Activated T-helper 1 cell treated with anti-CD3 and anti-CD28 coated beads, Interleukin-2, amount 50 U/mL, for 16 hours (primary cell): ENCODE results near the gene MAGI3.

Experiments
- DNase-seq, 2 donors: peaks; one replicate each; pipeline ENCODE4 v3.0.0-alpha.2; 2020; ENCODE audit warnings: low read depth in 1 of 2, low spot score in 1 of 2

MAGI3 gene

GRCh38 chr1:113511269-113511668, 121.0 kb downstream of the MAGI3 start:
- DNase-seq: no peak

- no peak for DNase-seq
Observed at GRCh38 chr1:113515498-113515897, 125.2 kb downstream of the MAGI3 start.

- DNase-seq: no peak
Observed at GRCh38 chr1:113517346-113517745, 127.0 kb downstream of the MAGI3 start.

- no peak for DNase-seq
Observed at GRCh38 chr1:113517983-113518382, 127.7 kb downstream of the MAGI3 start.

GRCh38 chr1:113519556-113519955, 129.2 kb downstream of the MAGI3 start:
- DNase-seq: no peak

- DNase-seq: no peak
Observed at GRCh38 chr1:113530021-113530420, 139.7 kb downstream of the MAGI3 start.

GRCh38 chr1:113531321-113531720, 141.0 kb downstream of the MAGI3 start:
- no peak for DNase-seq

- no peak for DNase-seq
Observed at GRCh38 chr1:113533061-113533460, 142.7 kb downstream of the MAGI3 start.

GRCh38 chr1:113534130-113534817, 144.0 kb downstream of the MAGI3 start:
- DNase-seq: no peak

- DNase-seq: no peak
Observed at GRCh38 chr1:113534875-113535274, 144.6 kb downstream of the MAGI3 start.

- DNase-seq: no peak
Observed at GRCh38 chr1:113536182-113536780, 146.0 kb downstream of the MAGI3 start.

- DNase-seq: no peak
Observed at GRCh38 chr1:113538225-113538624, 147.9 kb downstream of the MAGI3 start.

GRCh38 chr1:113540335-113540734, 150.0 kb downstream of the MAGI3 start:
- no peak for DNase-seq

GRCh38 chr1:113541106-113541505, 150.8 kb downstream of the MAGI3 start:
- no peak for DNase-seq

- DNase-seq: no peak
Observed at GRCh38 chr1:113542221-113542701, 151.9 kb downstream of the MAGI3 start.

GRCh38 chr1:113543110-113543509, 152.8 kb downstream of the MAGI3 start:
- no peak for DNase-seq

GRCh38 chr1:113545210-113545609, 154.9 kb downstream of the MAGI3 start:
- DNase-seq: no peak

- no peak for DNase-seq
Observed at GRCh38 chr1:113545626-113546025, 155.3 kb downstream of the MAGI3 start.

- no peak for DNase-seq
Observed at GRCh38 chr1:113551728-113552127, 161.4 kb downstream of the MAGI3 start.

- no peak for DNase-seq
Observed at GRCh38 chr1:113552244-113552643, 161.9 kb downstream of the MAGI3 start.

- DNase-seq: no peak
Observed at GRCh38 chr1:113557187-113557586, 166.9 kb downstream of the MAGI3 start.

GRCh38 chr1:113565621-113566020, 175.3 kb downstream of the MAGI3 start:
- DNase-seq: no peak

GRCh38 chr1:113567427-113567826, 177.1 kb downstream of the MAGI3 start:
- DNase-seq: no peak
